ENCODE measurements around the gene SPG11. TPM values are rescaled to one million over a fixed set of nuclear protein-coding genes. Genes with fewer than 3 reads are reported as not detected.

SPG11 gene
- total and polyA plus RNA-seq, 9 of the 15 experiments (the other 6 are each of a cell fraction or from before 2014, with no cell fraction given), result 23.3 to 71.2 (median 45.6) TPM

DNA sequence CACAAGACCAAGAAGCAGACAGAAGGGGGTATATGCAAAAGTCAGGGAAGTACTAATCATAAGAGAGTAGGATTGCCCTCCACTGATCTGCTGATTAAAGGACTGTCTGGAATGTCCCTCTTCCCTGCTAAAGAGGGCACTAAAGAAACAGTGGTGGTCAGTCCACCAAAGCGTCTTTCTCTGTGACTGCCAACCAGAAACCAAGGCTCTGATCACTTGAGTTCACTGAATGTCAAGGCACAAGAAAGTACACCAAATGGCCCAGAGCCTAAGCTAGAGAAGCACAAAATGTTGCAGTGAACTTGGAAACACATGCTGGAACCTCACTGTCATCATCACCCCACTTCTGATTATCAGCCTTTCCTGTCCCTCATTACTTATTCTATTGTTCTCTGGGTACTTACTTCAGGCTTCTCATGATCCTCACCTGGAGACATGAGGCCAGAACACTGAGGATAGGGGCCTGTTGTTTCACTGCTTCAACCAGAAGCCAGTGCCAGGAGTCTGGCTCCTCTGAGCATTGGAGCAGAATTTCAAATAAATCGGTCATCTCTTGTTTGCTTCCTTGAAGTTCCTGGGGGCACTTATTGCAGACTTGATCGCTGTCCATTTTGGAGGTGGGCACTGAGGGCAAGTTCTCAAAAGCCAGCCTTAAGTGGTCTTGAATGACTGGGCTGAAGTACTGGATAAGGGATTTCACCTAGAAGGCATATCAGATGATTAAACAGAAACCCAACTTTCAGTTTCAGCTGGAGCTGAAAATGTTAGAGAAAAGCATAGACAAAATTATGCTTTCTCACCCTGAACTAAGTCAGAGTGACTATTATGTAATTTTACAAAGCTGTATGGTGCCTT is 67.6 kb downstream of the SPG11 start (continued):
- TF ChIP-seq, protein P1, sequence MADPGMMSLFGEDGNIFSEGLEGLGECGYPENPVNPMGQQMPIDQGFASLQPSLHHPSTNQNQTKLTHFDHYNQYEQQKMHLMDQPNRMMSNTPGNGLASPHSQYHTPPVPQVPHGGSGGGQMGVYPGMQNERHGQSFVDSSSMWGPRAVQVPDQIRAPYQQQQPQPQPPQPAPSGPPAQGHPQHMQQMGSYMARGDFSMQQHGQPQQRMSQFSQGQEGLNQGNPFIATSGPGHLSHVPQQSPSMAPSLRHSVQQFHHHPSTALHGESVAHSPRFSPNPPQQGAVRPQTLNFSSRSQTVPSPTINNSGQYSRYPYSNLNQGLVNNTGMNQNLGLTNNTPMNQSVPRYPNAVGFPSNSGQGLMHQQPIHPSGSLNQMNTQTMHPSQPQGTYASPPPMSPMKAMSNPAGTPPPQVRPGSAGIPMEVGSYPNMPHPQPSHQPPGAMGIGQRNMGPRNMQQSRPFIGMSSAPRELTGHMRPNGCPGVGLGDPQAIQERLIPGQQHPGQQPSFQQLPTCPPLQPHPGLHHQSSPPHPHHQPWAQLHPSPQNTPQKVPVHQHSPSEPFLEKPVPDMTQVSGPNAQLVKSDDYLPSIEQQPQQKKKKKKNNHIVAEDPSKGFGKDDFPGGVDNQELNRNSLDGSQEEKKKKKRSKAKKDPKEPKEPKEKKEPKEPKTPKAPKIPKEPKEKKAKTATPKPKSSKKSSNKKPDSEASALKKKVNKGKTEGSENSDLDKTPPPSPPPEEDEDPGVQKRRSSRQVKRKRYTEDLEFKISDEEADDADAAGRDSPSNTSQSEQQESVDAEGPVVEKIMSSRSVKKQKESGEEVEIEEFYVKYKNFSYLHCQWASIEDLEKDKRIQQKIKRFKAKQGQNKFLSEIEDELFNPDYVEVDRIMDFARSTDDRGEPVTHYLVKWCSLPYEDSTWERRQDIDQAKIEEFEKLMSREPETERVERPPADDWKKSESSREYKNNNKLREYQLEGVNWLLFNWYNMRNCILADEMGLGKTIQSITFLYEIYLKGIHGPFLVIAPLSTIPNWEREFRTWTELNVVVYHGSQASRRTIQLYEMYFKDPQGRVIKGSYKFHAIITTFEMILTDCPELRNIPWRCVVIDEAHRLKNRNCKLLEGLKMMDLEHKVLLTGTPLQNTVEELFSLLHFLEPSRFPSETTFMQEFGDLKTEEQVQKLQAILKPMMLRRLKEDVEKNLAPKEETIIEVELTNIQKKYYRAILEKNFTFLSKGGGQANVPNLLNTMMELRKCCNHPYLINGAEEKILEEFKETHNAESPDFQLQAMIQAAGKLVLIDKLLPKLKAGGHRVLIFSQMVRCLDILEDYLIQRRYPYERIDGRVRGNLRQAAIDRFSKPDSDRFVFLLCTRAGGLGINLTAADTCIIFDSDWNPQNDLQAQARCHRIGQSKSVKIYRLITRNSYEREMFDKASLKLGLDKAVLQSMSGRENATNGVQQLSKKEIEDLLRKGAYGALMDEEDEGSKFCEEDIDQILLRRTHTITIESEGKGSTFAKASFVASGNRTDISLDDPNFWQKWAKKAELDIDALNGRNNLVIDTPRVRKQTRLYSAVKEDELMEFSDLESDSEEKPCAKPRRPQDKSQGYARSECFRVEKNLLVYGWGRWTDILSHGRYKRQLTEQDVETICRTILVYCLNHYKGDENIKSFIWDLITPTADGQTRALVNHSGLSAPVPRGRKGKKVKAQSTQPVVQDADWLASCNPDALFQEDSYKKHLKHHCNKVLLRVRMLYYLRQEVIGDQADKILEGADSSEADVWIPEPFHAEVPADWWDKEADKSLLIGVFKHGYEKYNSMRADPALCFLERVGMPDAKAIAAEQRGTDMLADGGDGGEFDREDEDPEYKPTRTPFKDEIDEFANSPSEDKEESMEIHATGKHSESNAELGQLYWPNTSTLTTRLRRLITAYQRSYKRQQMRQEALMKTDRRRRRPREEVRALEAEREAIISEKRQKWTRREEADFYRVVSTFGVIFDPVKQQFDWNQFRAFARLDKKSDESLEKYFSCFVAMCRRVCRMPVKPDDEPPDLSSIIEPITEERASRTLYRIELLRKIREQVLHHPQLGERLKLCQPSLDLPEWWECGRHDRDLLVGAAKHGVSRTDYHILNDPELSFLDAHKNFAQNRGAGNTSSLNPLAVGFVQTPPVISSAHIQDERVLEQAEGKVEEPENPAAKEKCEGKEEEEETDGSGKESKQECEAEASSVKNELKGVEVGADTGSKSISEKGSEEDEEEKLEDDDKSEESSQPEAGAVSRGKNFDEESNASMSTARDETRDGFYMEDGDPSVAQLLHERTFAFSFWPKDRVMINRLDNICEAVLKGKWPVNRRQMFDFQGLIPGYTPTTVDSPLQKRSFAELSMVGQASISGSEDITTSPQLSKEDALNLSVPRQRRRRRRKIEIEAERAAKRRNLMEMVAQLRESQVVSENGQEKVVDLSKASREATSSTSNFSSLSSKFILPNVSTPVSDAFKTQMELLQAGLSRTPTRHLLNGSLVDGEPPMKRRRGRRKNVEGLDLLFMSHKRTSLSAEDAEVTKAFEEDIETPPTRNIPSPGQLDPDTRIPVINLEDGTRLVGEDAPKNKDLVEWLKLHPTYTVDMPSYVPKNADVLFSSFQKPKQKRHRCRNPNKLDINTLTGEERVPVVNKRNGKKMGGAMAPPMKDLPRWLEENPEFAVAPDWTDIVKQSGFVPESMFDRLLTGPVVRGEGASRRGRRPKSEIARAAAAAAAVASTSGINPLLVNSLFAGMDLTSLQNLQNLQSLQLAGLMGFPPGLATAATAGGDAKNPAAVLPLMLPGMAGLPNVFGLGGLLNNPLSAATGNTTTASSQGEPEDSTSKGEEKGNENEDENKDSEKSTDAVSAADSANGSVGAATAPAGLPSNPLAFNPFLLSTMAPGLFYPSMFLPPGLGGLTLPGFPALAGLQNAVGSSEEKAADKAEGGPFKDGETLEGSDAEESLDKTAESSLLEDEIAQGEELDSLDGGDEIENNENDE (IDR thresholded peaks at IDR 0.05; ENCODE audit: low read depth, low read length), result no peak
- TF ChIP-seq NR4A1 (CRISPR knock-in tag; IDR thresholded peaks at IDR 0.05) (no peak), NR4A1 (tag; IDR thresholded peaks at IDR 0.05) (no peak), HDAC8 (tag; IDR thresholded peaks at IDR 0.05) (no peak)

Data from K562 (cell line).